ENCODE measurements around the gene CHMP2B. TPM values are rescaled to one million over a fixed set of nuclear protein-coding genes. Genes with fewer than 3 reads are reported as not detected.

Gene CHMP2B
- total RNA-seq, 1 donor from 2014 or later: 38.9 TPM

DNA sequence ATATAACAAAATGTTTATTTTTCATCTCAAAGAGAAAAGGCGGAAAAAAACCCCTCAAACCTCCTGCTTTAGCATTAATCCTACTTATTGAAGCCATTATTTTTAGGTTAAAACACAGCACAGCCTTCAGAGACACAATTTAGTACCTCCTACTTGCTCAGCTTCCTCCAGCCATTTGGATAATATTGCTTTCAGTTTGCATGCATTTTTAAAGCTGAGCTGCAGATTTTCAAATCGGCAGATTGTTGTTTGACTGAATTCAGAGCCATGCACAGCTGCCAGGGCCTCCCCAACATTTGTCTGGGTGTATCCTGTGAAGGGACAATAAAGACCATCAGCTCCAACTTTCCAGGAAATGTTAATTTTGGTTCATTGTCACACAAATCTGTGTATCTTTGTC, 34.8 kb downstream of the CHMP2B start:
- no peaks in the 10 kb centered on the region for H4K20me1 ChIP-seq (ENCODE audit: insufficient read depth, low read length)
- DNase-seq (ENCODE audit: low read depth) (no peak), FAIRE-seq (no peak)
- no peaks in the 10 kb centered on the region for H3K9me3 ChIP-seq (ENCODE audit: insufficient read depth, low read depth, low read length)
- TF ChIP-seq, protein P1, sequence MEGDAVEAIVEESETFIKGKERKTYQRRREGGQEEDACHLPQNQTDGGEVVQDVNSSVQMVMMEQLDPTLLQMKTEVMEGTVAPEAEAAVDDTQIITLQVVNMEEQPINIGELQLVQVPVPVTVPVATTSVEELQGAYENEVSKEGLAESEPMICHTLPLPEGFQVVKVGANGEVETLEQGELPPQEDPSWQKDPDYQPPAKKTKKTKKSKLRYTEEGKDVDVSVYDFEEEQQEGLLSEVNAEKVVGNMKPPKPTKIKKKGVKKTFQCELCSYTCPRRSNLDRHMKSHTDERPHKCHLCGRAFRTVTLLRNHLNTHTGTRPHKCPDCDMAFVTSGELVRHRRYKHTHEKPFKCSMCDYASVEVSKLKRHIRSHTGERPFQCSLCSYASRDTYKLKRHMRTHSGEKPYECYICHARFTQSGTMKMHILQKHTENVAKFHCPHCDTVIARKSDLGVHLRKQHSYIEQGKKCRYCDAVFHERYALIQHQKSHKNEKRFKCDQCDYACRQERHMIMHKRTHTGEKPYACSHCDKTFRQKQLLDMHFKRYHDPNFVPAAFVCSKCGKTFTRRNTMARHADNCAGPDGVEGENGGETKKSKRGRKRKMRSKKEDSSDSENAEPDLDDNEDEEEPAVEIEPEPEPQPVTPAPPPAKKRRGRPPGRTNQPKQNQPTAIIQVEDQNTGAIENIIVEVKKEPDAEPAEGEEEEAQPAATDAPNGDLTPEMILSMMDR (IDR thresholded peaks at IDR 0.05; ENCODE audit: insufficient read depth, low read depth, low read length): no peak
- no peaks in the 10 kb centered on the region for H3K27me3 Mint-ChIP-seq (ENCODE audit: low read depth, unreplicated experiment)
- no peak overlapping the region for H3K27ac Mint-ChIP-seq (ENCODE audit: unreplicated experiment)
- H3K9me3 Mint-ChIP-seq (ENCODE audit: unreplicated experiment): no peaks in the 10 kb centered on the region
- no peak overlapping the region for H3K4me2 ChIP-seq (ENCODE audit: low read length)
- H2AFZ ChIP-seq (ENCODE audit: low read depth, low read length): no peak overlapping the region
- no peak overlapping the region for H3K27ac ChIP-seq (ENCODE audit: low read depth, low read length)
- H3K4me1 Mint-ChIP-seq (ENCODE audit: low read depth, unreplicated experiment): no peaks in the 10 kb centered on the region
- H3K4me1 ChIP-seq (ENCODE audit: insufficient read depth, low read length): no peaks in the 10 kb centered on the region
- H3K36me3 Mint-ChIP-seq (ENCODE audit: low read depth, unreplicated experiment): no peaks in the 10 kb centered on the region
- H3K4me3 ChIP-seq (ENCODE audit: insufficient read depth, low read depth, low read length): no peak overlapping the region
- H3K9ac ChIP-seq (ENCODE audit: low read length): no peak overlapping the region
- no peaks in the 10 kb centered on the region for H3K36me3 ChIP-seq (ENCODE audit: insufficient read depth, low read length)
- H3K4me3 Mint-ChIP-seq (ENCODE audit: unreplicated experiment): no peak overlapping the region
- no peaks in the 10 kb centered on the region for H3K27me3 ChIP-seq (ENCODE audit: insufficient read depth, low read length)
- no peaks in the 10 kb centered on the region for H3K79me2 ChIP-seq (ENCODE audit: insufficient read depth, low read length)

- Histone ChIP-seq H3K4me1 (ENCODE audit: insufficient read depth, low read length) (no peaks in the 10 kb centered on the region), H2AFZ (ENCODE audit: low read depth, low read length) (no peak overlapping the region), H3K79me2 (ENCODE audit: insufficient read depth, low read length) (no peaks in the 10 kb centered on the region), H3K36me3 (ENCODE audit: insufficient read depth, low read length) (no peaks in the 10 kb centered on the region), H3K9ac (ENCODE audit: low read length) (no peak overlapping the region), H3K27me3 (ENCODE audit: insufficient read depth, low read length) (no peaks in the 10 kb centered on the region), H3K9me3 (ENCODE audit: insufficient read depth, low read depth, low read length) (no peaks in the 10 kb centered on the region), H3K4me2 (ENCODE audit: low read length) (no peak overlapping the region), H3K27ac (ENCODE audit: low read depth, low read length) (no peak overlapping the region), H3K4me3 (ENCODE audit: insufficient read depth, low read depth, low read length) (no peak overlapping the region), H4K20me1 (ENCODE audit: insufficient read depth, low read length) (no peaks in the 10 kb centered on the region)
- Mint-ChIP-seq H3K9me3 (ENCODE audit: unreplicated experiment) (no peaks in the 10 kb centered on the region), H3K27ac (ENCODE audit: unreplicated experiment) (no peak overlapping the region), H3K27me3 (ENCODE audit: low read depth, unreplicated experiment) (no peaks in the 10 kb centered on the region), H3K36me3 (ENCODE audit: low read depth, unreplicated experiment) (no peaks in the 10 kb centered on the region), H3K4me3 (ENCODE audit: unreplicated experiment) (no peak overlapping the region), H3K4me1 (ENCODE audit: low read depth, unreplicated experiment) (peaks cover 8% of the 10 kb centered on the region)
- TF ChIP-seq, protein P1 (IDR thresholded peaks at IDR 0.05; ENCODE audit: insufficient read depth, low read depth, low read length): no peak
- TF ChIP-seq EZH2 (IDR thresholded peaks at IDR 0.05; ENCODE audit: insufficient read depth, low read length): no peak
- no peak for FAIRE-seq
- no peak for DNase-seq (ENCODE audit: low read depth)
These were observed 41.0 kb downstream of the CHMP2B start for GRCh38 chr3:87267953-87268645.

GRCh38 chr3:87268646-87269211, 41.6 kb downstream of the CHMP2B start:
- Mint-ChIP-seq H3K4me1 (ENCODE audit: low read depth, unreplicated experiment) (peaks cover 8% of the 10 kb centered on the region), H3K9me3 (ENCODE audit: unreplicated experiment) (no peaks in the 10 kb centered on the region), H3K27me3 (ENCODE audit: low read depth, unreplicated experiment) (no peaks in the 10 kb centered on the region), H3K27ac (ENCODE audit: unreplicated experiment) (no peak overlapping the region), H3K36me3 (ENCODE audit: low read depth, unreplicated experiment) (no peaks in the 10 kb centered on the region), H3K4me3 (ENCODE audit: unreplicated experiment) (no peak overlapping the region)
- Histone ChIP-seq H3K4me2 (ENCODE audit: low read length) (no peak overlapping the region), H2AFZ (ENCODE audit: low read depth, low read length) (no peak overlapping the region), H3K79me2 (ENCODE audit: insufficient read depth, low read length) (no peaks in the 10 kb centered on the region), H3K9me3 (ENCODE audit: insufficient read depth, low read depth, low read length) (no peaks in the 10 kb centered on the region), H4K20me1 (ENCODE audit: insufficient read depth, low read length) (no peaks in the 10 kb centered on the region), H3K9ac (ENCODE audit: low read length) (no peak overlapping the region), H3K36me3 (ENCODE audit: insufficient read depth, low read length) (no peaks in the 10 kb centered on the region), H3K4me1 (ENCODE audit: insufficient read depth, low read length) (no peaks in the 10 kb centered on the region), H3K27me3 (ENCODE audit: insufficient read depth, low read length) (no peaks in the 10 kb centered on the region), H3K4me3 (ENCODE audit: insufficient read depth, low read depth, low read length) (no peak overlapping the region), H3K27ac (ENCODE audit: low read depth, low read length) (no peak overlapping the region)
- FAIRE-seq (no peak), DNase-seq (ENCODE audit: low read depth) (no peak)
- TF ChIP-seq, protein P1 (IDR thresholded peaks at IDR 0.05; ENCODE audit: insufficient read depth, low read depth, low read length): no peak
- no peak for TF ChIP-seq EZH2 (IDR thresholded peaks at IDR 0.05; ENCODE audit: insufficient read depth, low read length)
